ENCODE measurements around the gene SHF. TPM values are rescaled to one million over a fixed set of nuclear protein-coding genes. Genes with fewer than 3 reads are reported as not detected.
"Not testable (repeated sequence)": the region's sequence is repeated elsewhere in the genome, so short reads cannot be mapped to it uniquely, and the experiment has no call there.

The SHF gene, protein sequence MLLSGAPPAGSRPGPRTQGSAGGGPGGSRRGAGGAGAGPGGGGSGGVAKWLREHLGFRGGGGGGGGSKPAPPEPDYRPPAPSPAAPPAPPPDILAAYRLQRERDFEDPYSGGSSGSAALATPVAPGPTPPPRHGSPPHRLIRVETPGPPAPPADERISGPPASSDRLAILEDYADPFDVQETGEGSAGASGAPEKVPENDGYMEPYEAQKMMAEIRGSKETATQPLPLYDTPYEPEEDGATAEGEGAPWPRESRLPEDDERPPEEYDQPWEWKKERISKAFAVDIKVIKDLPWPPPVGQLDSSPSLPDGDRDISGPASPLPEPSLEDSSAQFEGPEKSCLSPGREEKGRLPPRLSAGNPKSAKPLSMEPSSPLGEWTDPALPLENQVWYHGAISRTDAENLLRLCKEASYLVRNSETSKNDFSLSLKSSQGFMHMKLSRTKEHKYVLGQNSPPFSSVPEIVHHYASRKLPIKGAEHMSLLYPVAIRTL
- total RNA-seq (1 to 10 TPM; 5.5 to 7.7 TPM), polyA plus RNA-seq (ENCODE audit: insufficient read length in 6 of 6) (10 to 100 TPM; 35.7 to 44.9 (median 39.8) TPM)
- long read RNA-seq, donor 1, partial matches to known transcripts = 8 of 12 reads
- long read RNA-seq, donor 1, other reads (novel, unspliced or antisense) = 0 of 12 reads
- long read RNA-seq, donor 2, transcript SHF-208 (4 exons, 1,731 nt) = major isoform, 5 of 6 reads
- long read RNA-seq, donor 2, partial matches to known transcripts = 0 of 6 reads
- long read RNA-seq, donor 2, other reads (novel, unspliced or antisense) = 0 of 6 reads
- long read RNA-seq, donor 3, partial matches to known transcripts = 0 of 9 reads
- long read RNA-seq, donor 3, other reads (novel, unspliced or antisense) = 6 of 9 reads
- long read RNA-seq, donor 4, partial matches to known transcripts = 0 of 1 reads
- long read RNA-seq, donor 4, other reads (novel, unspliced or antisense) = 0 of 1 reads
- long read RNA-seq, donor 5, partial matches to known transcripts = 0 of 2 reads
- long read RNA-seq, donor 5, other reads (novel, unspliced or antisense) = 0 of 2 reads
- long read RNA-seq, donor 6, partial matches to known transcripts = 0 of 2 reads
- long read RNA-seq, donor 6, other reads (novel, unspliced or antisense) = 0 of 2 reads
- long read RNA-seq, donor 7, partial matches to known transcripts = 0 of 4 reads
- long read RNA-seq, donor 7, other reads (novel, unspliced or antisense) = 0 of 4 reads
- long read RNA-seq, donor 8, transcript SHF-208 (4 exons, 1,731 nt) = major isoform, 6 of 7 reads
- long read RNA-seq, donor 8, partial matches to known transcripts = 0 of 7 reads
- long read RNA-seq, donor 8, other reads (novel, unspliced or antisense) = 0 of 7 reads
- long read RNA-seq, donor 9 = 0 reads
- long read RNA-seq, donor 10 = 0 reads
- long read RNA-seq, donor 11 = 0 reads
- long read RNA-seq, donor 12 = 0 reads

- ATAC-seq (peak; percentile 78), DNase-seq (peak in 3 of 4 donors; percentile 64 to 82 (median 64))
- Histone ChIP-seq H3K27ac (peak within 1 kb of the TSS; percentile 41 to 56), H3K4me3 (peak within 1 kb of the TSS; percentile 44 to 51), H3K27me3 (peaks cover 0 to 26% of the 10 kb centered on the region in 2 donors), H3K36me3 (no peaks in the 10 kb centered on the region), H3K4me1 (peaks cover 14 to 23% of the 10 kb centered on the region in 2 donors), H3K9me3 (no peaks in the 10 kb centered on the region)
- TF ChIP-seq CTCF (IDR thresholded peaks at IDR 0.05) = no peak
- intact Hi-C loops (cut with DNase I) = no loop called here
These were observed at the start of gene SHF for GRCh38 chr15:45187894-45188830. TSS of gene SHF (minus strand) at chr15:45187966. CDS start at chr15:45187951, 15 bp downstream.

DNA sequence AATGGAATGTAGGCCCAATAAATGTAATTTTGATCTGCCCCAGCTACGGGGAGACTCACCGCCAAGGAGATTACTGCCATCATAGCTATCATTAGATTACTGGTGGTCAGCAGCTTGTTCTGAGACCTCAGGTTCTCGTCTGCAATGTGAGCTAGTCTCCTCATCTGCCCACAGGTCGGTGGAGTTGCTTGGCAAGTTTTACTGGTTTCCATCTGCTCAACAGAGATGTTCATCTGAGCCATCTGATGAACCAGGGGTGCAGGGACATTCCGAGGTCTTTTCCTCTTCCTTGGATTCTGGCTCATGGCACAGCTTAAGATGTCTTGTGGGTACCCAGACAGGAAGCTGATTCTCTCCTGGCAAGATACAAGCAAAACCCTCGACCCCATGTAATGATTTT is 49.0 kb upstream of the SHF start:
- ATAC-seq; H3K4me1 ChIP-seq; H3K27me3 ChIP-seq; H3K4me3 ChIP-seq; intact Hi-C loops (cut with DNase I); DNase-seq; H3K27ac ChIP-seq; H3K36me3 ChIP-seq: not testable (repeated sequence)
- peaks cover 0 to 65% of the 10 kb centered on the region in 2 donors for H3K9me3 ChIP-seq

- Histone ChIP-seq H3K4me3 (no peak overlapping the region), H3K36me3 (no peaks in the 10 kb centered on the region), H3K27ac (no peak overlapping the region), H3K27me3 (no peaks in the 10 kb centered on the region), H3K9me3 (peaks cover 0 to 44% of the 10 kb centered on the region in 2 donors), H3K4me1 (no peaks in the 10 kb centered on the region)
- intact Hi-C loops (cut with DNase I) = no loop called here
- TF ChIP-seq CTCF (IDR thresholded peaks at IDR 0.05) = no peak
- DNase-seq (no peak), ATAC-seq (no peak)
These were observed 46.9 kb upstream of the SHF start for GRCh38 chr15:45234562-45235235.

DNA sequence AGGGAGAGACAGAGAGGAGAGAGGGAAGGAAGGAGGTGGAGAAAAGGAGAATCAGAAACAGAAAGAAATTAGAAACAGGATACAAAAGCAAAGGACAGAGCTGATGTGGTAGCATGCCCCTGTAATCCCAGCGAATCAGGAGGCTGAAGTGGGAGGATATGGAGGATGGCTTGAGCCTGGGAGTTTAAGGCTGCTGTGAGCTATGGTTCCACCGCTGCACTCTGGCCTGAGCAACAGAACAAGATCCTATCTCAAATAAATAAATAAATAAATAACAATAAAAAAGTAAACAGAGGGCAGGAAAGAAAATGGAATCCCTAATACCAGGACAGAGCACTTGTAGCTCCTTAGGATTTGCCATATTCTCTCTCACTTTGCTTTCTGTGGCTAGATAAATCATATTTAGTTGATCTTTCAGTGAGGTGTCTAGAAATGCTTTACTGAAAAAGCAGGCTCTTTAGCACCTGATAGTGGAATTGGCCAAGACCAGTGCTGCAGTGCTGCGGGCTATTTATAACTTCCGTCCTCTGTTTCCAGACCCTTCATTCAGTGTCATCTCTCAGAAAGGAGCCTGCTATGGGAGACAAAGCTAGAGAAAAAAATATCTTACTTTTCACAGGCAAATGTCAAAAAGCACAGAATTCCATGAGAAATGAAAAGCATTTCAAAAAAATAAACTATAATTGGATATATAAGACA is 44.2 kb upstream of the SHF start:
- Histone ChIP-seq H3K36me3 (no peaks in the 10 kb centered on the region), H3K27me3 (no peaks in the 10 kb centered on the region), H3K9me3 (peaks cover 0 to 30% of the 10 kb centered on the region in 2 donors), H3K4me1 (no peaks in the 10 kb centered on the region), H3K4me3 (no peak overlapping the region), H3K27ac (no peak overlapping the region)
- ATAC-seq (no peak), DNase-seq (no peak)
- TF ChIP-seq CTCF (IDR thresholded peaks at IDR 0.05) = no peak
- intact Hi-C loops (cut with DNase I) = no loop called here

Data from left lung (tissue), 14 donors.